ENCODE measurements around the gene CTDP1. TPM values are rescaled to one million over a fixed set of nuclear protein-coding genes. Genes with fewer than 3 reads are reported as not detected.

CTDP1 gene
- total RNA-seq, 2 experiments from 2014 or later, result 28.0 to 29.1 TPM

DNA sequence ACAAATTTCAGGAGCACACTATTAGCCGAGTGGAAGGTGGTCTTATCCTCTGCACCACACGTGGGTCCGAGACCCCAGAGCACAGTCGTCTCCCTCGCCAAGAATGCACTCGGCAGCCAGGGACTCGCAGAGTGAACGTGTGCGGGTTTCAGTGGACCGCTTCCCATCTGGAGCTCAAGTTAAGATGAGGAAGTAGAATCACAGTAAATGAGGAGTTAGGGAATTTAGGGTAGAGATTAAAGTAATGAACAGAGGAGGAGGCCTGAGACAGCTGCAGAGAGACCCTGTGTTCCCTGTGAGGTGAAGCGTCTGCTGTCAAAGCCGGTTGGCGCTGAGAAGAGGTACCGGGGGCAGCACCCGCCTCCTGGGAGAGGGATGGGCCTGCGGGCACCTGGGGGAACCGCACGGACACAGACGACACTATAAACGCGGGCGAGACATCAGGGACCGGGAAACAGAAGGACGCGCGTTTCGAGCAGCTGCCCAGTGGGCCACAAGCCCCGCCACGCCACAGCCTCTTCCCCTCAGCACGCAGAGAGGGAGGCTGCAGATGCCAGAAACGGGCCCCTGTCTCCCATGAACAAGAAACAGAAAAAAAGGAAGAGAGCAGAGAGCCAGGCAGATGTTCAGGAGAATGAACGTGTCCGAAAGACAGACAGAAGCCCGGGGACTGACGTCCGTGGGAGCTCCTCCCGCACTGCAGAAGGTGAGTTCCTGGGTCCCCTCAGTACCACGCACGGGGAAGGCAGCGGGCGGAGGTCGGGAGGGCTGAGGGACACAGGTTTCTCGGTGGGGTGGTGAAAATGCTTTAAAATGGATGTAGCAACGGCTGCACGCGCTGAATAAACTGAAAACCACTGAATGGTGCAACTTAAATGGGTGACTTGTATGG is 112.7 kb downstream of the CTDP1 start:
- CTCF ChIA-PET, result no interaction called here
- Mint-ChIP-seq H3K36me3 (ENCODE audit: low read depth) (no peaks in the 10 kb centered on the region), H3K27me3 (ENCODE audit: low read depth) (peaks cover 58% of the 10 kb centered on the region), H3K4me1 (ENCODE audit: low read depth) (peaks cover 12% of the 10 kb centered on the region), H3K4me3 (no peak overlapping the region), H3K9me3 (no peaks in the 10 kb centered on the region), H3K27ac (no peak overlapping the region)
- intact Hi-C loops (cut with micrococcal nuclease), result no loop called here
- DNase-seq, result no peak

DNA sequence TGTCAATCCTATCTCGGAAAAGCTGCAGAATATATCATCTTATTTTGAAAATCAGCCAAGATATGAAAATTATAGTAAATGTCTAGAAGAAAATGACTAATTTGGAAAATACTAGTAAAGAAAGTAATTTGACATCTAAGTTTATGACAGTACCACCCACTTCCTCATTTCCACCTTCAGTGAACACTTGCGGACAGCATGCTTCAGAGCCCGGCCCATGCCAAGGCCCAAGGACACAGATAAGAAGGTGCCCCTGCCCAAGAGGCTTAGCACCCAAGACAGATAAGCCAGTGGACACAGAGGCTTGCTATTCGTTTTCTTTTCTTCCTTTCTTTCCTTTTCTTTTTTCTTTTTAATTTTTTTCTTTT is 113.4 kb downstream of the CTDP1 start:
- no peak for DNase-seq
- no peaks in the 10 kb centered on the region for H3K9me3 Mint-ChIP-seq
- peaks cover 14% of the 10 kb centered on the region for H3K4me1 Mint-ChIP-seq (ENCODE audit: low read depth)
- CTCF ChIA-PET, result interaction anchor here (0.7 kb wide), 1 partner anchor 347 kb away, joined by 7 read pairs; no protein-coding TSS in a partner anchor
- peaks cover 56% of the 10 kb centered on the region for H3K27me3 Mint-ChIP-seq (ENCODE audit: low read depth)
- no peaks in the 10 kb centered on the region for H3K36me3 Mint-ChIP-seq (ENCODE audit: low read depth)
- H3K4me3 Mint-ChIP-seq, result no peak overlapping the region
- intact Hi-C loops (cut with micrococcal nuclease), result no loop called here
- H3K27ac Mint-ChIP-seq, result no peak overlapping the region

DNA sequence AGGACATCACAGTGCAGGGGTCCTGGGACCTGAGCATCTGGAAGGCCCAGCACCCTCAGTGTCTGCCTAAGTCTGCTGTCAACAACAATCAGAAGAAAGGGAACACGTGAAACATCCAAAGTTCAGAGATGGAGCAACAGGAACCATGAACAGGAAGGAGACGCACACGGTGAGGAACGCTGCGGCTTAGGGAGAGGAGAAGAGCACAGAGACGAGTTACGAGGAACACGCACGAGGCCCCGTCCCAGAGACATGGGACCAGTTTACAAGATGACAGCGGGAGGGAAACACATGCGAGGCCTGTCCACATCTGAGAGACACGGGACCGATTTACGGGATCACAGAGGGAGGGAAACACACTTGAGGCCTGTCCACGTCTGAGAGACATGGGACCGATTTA is 115.2 kb downstream of the CTDP1 start:
- DNase-seq, result no peak
- Mint-ChIP-seq H3K36me3 (ENCODE audit: low read depth) (no peaks in the 10 kb centered on the region), H3K4me1 (ENCODE audit: low read depth) (peaks cover 19% of the 10 kb centered on the region), H3K4me3 (no peak overlapping the region), H3K9me3 (no peaks in the 10 kb centered on the region), H3K27ac (no peak overlapping the region), H3K27me3 (ENCODE audit: low read depth) (peaks cover 59% of the 10 kb centered on the region)
- CTCF ChIA-PET, result no interaction called here
- intact Hi-C loops (cut with micrococcal nuclease), result loop anchor here (5.0 kb wide), 3 partner anchors 113 to 362 kb away; partner anchors contain the start of gene HSBP1L1

DNA sequence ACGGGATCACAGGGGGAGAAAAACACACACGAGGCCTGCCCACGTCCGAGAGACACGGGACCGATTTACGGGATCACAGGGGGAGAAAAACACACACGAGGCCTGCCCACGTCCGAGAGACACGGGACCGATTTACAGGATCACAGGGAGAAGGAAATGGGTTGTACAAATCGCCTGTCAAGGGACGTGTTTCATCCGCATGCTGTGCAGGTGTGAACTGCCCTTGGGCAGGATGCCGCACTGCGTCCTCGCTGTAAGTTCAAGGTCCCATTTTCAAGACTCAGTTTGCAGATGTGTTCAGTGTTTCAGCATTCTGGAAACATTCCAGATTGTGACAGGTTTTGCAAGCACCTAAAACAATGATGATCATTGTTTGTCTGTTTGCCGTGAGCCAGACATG is 115.8 kb downstream of the CTDP1 start:
- intact Hi-C loops (cut with micrococcal nuclease), result loop anchor here (5.0 kb wide), 3 partner anchors 113 to 362 kb away; partner anchors contain the start of gene HSBP1L1

DNA sequence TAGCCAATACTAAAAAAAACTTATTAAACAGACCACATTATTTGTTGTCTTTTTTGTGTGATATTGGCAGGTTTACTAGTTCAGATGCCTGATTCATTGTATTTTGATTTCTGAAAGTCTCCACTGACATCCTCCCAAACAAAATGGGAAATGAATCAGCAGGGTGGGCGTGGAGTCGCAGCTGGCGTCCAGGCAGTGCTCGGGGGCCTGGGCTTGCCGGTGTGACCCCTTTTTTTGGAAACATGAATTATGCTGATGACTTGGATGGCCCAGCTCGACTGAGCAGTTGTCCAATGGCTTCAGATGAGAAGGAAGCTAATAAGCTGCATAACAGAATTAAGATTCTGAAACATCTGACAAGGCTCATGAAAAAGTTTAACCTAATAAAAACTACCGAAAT is 116.4 kb downstream of the CTDP1 start:
- CTCF ChIA-PET, result interaction anchor here (0.6 kb wide), 1 partner anchor 420 kb away, joined by 5 read pairs; no protein-coding TSS in a partner anchor
- Mint-ChIP-seq H3K27me3 (ENCODE audit: low read depth) (peaks cover 54% of the 10 kb centered on the region), H3K4me1 (ENCODE audit: low read depth) (peaks cover 19% of the 10 kb centered on the region), H3K27ac (no peak overlapping the region), H3K36me3 (ENCODE audit: low read depth) (no peaks in the 10 kb centered on the region), H3K4me3 (no peak overlapping the region), H3K9me3 (no peaks in the 10 kb centered on the region)
- no peak for DNase-seq
- intact Hi-C loops (cut with micrococcal nuclease), result loop anchor here (2.0 to 5.0 kb wide), 4 partner anchors 114 to 361 kb away; partner anchors contain the start of genes HSBP1L1 and TXNL4A

More for the DNA sequence above, 115.8 kb downstream of the CTDP1 start:
- H3K4me1 Mint-ChIP-seq (ENCODE audit: low read depth), result peaks cover 19% of the 10 kb centered on the region
- H3K27ac Mint-ChIP-seq, result no peak overlapping the region
- no peak for DNase-seq
- H3K36me3 Mint-ChIP-seq (ENCODE audit: low read depth), result no peaks in the 10 kb centered on the region
- H3K4me3 Mint-ChIP-seq, result no peak overlapping the region
- H3K27me3 Mint-ChIP-seq (ENCODE audit: low read depth), result peaks cover 59% of the 10 kb centered on the region
- no peaks in the 10 kb centered on the region for H3K9me3 Mint-ChIP-seq
- CTCF ChIA-PET, result no interaction called here

DNA sequence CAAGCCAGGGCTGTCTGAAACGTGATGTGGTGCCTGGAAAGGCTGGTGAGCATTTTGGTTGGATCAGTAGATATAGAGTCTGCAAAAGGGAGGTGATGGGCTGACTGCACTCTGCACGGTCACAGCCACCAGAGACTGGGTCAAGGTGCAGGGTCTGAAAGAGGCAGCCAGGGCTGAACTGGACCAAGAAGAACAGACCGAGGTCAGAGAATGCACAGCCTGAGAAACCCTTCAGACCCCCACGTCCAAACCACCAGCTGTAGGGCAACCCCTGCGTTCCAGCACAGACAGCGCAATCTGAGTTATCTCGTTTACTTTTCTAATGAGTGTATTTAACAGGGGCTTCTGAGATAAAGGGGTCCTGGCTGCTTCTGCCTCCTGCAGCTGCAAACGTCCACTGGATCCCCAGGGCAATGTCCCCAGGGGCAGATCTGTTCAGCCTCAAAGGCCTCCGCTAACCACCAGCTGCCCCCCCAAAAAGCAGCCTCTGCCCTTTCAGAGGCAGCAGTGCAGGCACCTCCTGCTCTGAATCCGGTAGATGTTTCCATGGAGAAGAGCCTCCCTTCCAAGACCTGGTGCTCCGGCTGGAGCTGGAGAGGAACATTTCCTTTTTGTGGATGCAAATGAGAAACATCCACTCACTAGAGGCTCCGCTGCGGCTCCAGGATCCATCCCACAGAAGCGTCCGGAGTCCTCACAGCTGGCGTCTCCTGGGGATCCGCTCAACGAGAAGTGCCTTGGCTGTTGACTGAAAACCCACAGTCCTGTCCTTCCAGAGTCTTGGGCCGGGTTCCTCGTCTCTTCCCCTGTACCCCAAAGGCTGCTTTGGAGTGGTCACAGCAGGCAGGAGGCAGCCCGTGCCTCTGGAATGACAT is 117.2 kb downstream of the CTDP1 start:
- no peaks in the 10 kb centered on the region for H3K9me3 Mint-ChIP-seq
- intact Hi-C loops (cut with micrococcal nuclease), result loop anchor here (2.0 to 5.0 kb wide), 4 partner anchors 114 to 361 kb away; partner anchors contain the start of genes HSBP1L1 and TXNL4A
- no peak overlapping the region for H3K27ac Mint-ChIP-seq
- no peaks in the 10 kb centered on the region for H3K36me3 Mint-ChIP-seq (ENCODE audit: low read depth)
- H3K4me3 Mint-ChIP-seq, result peak overlapping the region; percentile 43
- DNase-seq, result no peak
- peaks cover 47% of the 10 kb centered on the region for H3K27me3 Mint-ChIP-seq (ENCODE audit: low read depth)
- CTCF ChIA-PET, result interaction anchor here (0.6 kb wide), 1 partner anchor 421 kb away, joined by 5 read pairs; no protein-coding TSS in a partner anchor
- peaks cover 14% of the 10 kb centered on the region for H3K4me1 Mint-ChIP-seq (ENCODE audit: low read depth)

DNA sequence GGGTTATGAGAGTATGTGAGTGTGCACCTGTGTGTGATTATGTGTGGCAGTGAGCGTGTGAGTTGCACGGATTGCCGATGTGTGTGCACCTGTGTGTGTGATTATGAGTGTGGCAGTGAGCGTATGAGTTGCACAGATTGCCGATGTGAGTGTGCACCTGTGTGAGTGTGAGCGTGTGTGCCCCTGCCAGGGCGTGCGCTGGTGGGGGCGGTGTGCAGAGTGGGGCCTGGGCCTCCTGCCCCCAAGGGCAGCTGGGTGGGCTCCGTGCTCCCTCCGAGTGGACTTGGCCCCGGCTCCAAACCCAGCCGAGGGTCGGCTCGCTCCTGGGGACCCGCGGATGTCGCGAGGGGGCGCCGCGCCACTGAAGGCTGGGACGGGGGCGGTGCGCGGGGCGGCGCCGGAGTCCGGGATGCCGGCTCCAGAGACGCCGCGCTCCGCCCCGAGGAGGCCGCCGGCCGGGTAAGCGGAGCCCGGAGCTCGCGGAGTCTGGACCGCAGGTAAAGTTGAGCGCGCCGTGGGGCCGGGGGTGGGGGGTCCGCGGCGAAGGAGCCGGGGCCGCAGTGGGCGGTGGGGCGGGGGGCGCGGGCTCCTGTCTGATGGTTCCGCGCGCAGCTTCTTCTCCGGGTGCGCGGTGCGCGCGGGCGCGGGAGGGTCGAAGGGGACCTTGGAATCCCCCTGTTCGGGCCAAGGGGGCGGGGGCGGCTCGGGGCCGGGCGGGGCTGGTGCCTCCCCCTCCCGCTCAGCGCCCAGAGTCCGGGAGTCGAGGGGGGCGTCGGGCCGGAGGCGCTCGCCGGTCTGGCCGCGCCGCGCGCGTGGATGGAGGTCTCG is 118.1 kb downstream of the CTDP1 start, which contains the start of gene KCNG2:
Gene KCNG2, plus strand, starts transcription at position 421 of the 828 bp plus-strand sequence. CDS start 65,730 bp downstream, outside the sequence.
- peaks cover 10% of the 10 kb centered on the region for H3K4me1 Mint-ChIP-seq (ENCODE audit: low read depth)
- peak; percentile 51 for DNase-seq
- peak within 1 kb of the TSS; percentile 43 for H3K4me3 Mint-ChIP-seq
- H3K27ac Mint-ChIP-seq, result no peak within 1 kb of the TSS
- H3K27me3 Mint-ChIP-seq (ENCODE audit: low read depth), result peaks cover 38% of the 10 kb centered on the region
- intact Hi-C loops (cut with micrococcal nuclease), result loop anchor here (2.0 to 5.0 kb wide), 4 partner anchors 115 to 360 kb away; partner anchors contain the start of genes HSBP1L1 and TXNL4A
- no peaks in the 10 kb centered on the region for H3K36me3 Mint-ChIP-seq (ENCODE audit: low read depth)
- CTCF ChIA-PET, result no interaction called here
- no peaks in the 10 kb centered on the region for H3K9me3 Mint-ChIP-seq

DNA sequence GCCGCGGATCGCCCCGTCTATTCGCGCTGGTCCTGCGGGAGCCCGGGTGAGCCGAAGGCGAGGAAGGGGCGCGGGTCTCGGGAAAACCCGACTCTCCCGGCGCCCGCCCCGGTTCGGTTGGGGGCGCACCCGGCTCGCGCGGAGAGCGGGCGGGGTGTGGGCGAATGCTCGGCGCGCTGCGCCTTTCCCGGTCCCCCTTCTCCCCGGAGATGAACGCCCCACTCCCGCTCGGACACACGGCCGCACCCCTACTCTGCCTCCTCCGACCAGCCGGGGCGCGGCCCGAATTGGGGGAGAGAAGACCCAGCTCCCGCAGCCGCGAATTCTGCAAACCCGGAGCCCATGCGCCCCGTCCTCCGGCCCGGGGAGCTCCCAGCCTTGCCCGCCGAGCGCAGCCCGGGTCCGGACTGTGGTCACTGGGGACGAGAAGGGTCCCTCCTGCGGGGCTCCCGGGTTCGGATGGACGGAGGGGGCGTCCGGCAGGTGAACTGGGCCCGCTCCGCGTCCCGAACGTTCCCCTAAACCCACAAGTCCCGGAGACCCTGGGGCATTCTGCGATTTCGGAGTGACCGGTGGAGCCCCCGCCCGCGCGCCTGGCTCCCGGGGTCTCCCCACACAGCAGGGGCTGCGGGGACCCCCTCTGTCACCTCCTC is 118.9 kb downstream of the CTDP1 start:
- intact Hi-C loops (cut with micrococcal nuclease), result loop anchor here (5.0 kb wide), 3 partner anchors 116 to 359 kb away; partner anchors contain the start of gene HSBP1L1
- Mint-ChIP-seq H3K4me1 (ENCODE audit: low read depth) (peaks cover 9% of the 10 kb centered on the region), H3K27ac (no peak overlapping the region), H3K36me3 (ENCODE audit: low read depth) (no peaks in the 10 kb centered on the region), H3K9me3 (no peaks in the 10 kb centered on the region), H3K27me3 (ENCODE audit: low read depth) (peaks cover 35% of the 10 kb centered on the region), H3K4me3 (no peak overlapping the region)
- no peak for DNase-seq
- CTCF ChIA-PET, result no interaction called here

DNA sequence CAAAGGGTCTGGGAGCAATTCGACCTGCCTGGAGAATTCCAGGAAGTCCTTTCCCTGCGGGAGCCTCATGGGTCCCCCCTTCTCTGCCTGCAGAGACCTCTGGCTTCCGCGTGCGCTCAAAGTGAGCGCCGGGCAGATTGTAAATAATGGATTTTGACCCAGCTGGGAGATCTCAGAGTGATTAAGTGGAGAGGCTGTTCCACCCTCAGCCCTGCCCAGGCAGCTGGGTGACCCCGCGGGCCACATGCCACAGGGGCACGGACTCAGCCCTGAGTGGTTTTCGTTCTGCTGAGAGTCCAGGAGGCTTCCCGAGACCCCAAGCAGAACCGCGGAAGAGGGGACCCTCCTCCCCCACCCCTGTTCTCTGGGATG is 119.4 kb downstream of the CTDP1 start:
- H3K4me3 Mint-ChIP-seq, result no peak overlapping the region
- peaks cover 9% of the 10 kb centered on the region for H3K4me1 Mint-ChIP-seq (ENCODE audit: low read depth)

DNA sequence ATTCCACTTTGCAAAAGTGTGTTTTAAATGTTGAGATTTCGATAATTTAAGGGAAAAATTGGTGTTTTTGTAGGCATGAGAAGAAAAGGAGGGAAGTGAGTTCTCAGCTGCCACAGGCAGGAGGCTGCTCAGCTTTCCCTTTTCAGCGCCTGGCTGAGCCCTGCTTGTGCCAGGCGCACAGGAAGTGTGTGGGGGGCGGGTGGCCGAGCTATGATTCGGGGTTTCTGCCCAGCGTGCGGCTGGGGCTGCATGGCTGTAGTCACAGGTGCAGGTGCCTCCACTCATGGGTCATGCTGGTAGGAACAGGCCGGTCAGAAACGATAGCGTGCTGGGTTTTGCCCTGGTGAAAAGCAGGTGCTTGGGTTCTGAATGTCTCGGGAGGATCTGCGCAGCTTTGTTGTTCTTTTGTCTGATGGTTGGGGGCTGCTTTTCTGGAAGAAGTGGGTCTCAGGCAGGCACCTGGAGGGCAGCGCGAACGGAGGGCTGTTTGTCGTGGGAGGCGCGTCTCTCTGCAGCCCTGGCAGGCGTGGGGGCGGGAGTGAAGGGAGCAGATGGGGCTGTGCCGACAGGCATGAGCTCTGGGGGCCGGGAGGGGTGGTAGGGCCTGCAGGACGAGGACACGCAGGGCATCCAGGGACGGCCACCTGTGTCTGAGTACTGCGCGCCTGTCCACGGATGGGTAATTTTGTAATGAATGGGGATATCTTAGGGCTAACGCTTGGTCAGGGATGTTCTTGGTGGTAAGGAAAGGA is 120.2 kb downstream of the CTDP1 start:
- intact Hi-C loops (cut with micrococcal nuclease), result loop anchor here (5.0 kb wide), 3 partner anchors 117 to 358 kb away; partner anchors contain the start of gene HSBP1L1
- DNase-seq, result no peak
- Mint-ChIP-seq H3K27me3 (ENCODE audit: low read depth) (peaks cover 33% of the 10 kb centered on the region), H3K4me1 (ENCODE audit: low read depth) (peaks cover 9% of the 10 kb centered on the region), H3K36me3 (ENCODE audit: low read depth) (no peaks in the 10 kb centered on the region), H3K27ac (no peak overlapping the region), H3K4me3 (no peak overlapping the region), H3K9me3 (no peaks in the 10 kb centered on the region)
- CTCF ChIA-PET, result interaction anchor here (1.1 kb wide), 1 partner anchor 419 kb away, joined by 4 read pairs; no protein-coding TSS in a partner anchor

More for the DNA sequence above, 119.4 kb downstream of the CTDP1 start:
- intact Hi-C loops (cut with micrococcal nuclease), result loop anchor here (5.0 kb wide), 3 partner anchors 117 to 358 kb away; partner anchors contain the start of gene HSBP1L1
- H3K27ac Mint-ChIP-seq, result no peak overlapping the region
- H3K36me3 Mint-ChIP-seq (ENCODE audit: low read depth), result no peaks in the 10 kb centered on the region
- DNase-seq, result no peak
- H3K27me3 Mint-ChIP-seq (ENCODE audit: low read depth), result peaks cover 35% of the 10 kb centered on the region
- H3K9me3 Mint-ChIP-seq, result no peaks in the 10 kb centered on the region
- CTCF ChIA-PET, result interaction anchor here (1.1 kb wide), 1 partner anchor 419 kb away, joined by 4 read pairs; no protein-coding TSS in a partner anchor

Measured in activated naive CD4-positive, alpha-beta T cell treated with anti-CD3 and anti-CD28 coated beads for 36 hours (primary cell).